Tibial nerve (tissue), 3 donors: ENCODE data around the gene PCK2.

Experiments used
- POLR2A ChIP-seq, 2 donors: fragments of 450-650 bp; IDR thresholded peaks; one replicate each; pipeline ENCODE4 v1.6.1; 2017; ENCODE audit warnings: antibody characterized with exemption in 2 of 2, mild to moderate bottlenecking in 2 of 2, moderate library complexity in 2 of 2
- TF ChIP-seq, protein P1 (sequence below), 5 experiments: fragments of 200-600 bp in 3 of 5; fragments of 450-650 bp in 2 of 5; sonication (generic) in 3 of 5; IDR thresholded peaks; one replicate each; pipeline ENCODE4 v1.5.1; 2016 to 2019; ENCODE audit warnings: antibody characterized with exemption in 5 of 5, mild to moderate bottlenecking in 3 of 5, moderate library complexity in 2 of 5

DNA sequence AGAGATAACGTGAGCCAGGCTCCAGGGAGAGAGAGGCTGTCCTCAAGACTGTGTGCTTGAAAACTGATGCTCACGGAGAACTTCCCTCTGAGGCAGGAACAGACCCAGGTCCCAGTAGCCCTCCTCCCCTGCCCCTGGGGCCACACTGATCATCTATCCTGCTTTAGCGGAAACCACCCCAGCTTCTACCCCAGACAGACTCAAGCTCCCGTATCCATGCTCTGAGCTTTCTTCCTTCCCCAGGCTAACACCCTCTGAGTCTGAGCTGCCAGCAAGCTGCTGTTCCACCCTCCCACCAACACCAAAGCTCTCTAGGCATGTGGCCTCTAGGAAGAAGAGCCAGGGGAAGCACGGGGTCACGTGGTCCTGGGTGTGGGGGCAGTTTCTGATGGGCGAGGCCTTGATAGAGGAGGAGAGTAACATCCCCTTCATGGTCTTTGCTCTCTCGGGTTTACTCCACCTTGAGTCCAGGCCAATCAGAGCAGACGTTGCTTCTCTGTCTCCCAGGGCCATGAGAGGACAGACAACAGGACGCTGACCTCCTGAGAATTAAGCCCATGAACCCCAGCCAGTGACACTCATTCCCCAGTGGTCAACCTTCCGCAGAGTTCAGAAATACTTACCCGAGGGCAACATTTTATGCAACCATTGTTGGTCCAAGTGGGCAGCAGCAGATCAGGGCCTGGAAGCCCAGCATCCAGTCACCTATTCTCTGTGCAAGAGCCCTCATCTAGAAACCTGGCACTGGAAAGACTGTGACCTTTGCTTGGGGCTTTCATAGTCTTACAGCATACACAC lies 1.4 kb downstream of the PCK2 start:
- TF ChIP-seq, protein P1, sequence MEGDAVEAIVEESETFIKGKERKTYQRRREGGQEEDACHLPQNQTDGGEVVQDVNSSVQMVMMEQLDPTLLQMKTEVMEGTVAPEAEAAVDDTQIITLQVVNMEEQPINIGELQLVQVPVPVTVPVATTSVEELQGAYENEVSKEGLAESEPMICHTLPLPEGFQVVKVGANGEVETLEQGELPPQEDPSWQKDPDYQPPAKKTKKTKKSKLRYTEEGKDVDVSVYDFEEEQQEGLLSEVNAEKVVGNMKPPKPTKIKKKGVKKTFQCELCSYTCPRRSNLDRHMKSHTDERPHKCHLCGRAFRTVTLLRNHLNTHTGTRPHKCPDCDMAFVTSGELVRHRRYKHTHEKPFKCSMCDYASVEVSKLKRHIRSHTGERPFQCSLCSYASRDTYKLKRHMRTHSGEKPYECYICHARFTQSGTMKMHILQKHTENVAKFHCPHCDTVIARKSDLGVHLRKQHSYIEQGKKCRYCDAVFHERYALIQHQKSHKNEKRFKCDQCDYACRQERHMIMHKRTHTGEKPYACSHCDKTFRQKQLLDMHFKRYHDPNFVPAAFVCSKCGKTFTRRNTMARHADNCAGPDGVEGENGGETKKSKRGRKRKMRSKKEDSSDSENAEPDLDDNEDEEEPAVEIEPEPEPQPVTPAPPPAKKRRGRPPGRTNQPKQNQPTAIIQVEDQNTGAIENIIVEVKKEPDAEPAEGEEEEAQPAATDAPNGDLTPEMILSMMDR (IDR thresholded peaks at IDR 0.05): no peak
- peak in 1 of 2 donors; percentile 46 for TF ChIP-seq POLR2A (IDR thresholded peaks at IDR 0.05)
